Right atrium auricular region (tissue), 2 donors: Measurements from ENCODE around the gene CNTNAP1. TPM values are rescaled to one million over a fixed set of nuclear protein-coding genes. Genes with fewer than 3 reads are reported as not detected.
"Not testable (repeated sequence)": the region's sequence is repeated elsewhere in the genome, so short reads cannot be mapped to it uniquely, and the experiment has no call there.

Source experiments
- DNase-seq: peaks from one replicate; pipeline ENCODE4 v3.0.0-alpha.2; 2019; ENCODE audit warnings: low spot score
- H3K27ac ChIP-seq, 2 donors: fragments of 200-600 bp; sonication (generic); 1 replicate in 1 of 2; 2 replicates in 1 of 2; pipeline ENCODE4 v1.5.1; 2016 to 2019
- H3K27me3 ChIP-seq, 2 donors: fragments of 200-600 bp; sonication (generic); one replicate each; pipeline versions ENCODE4 v1.5.1 to v1.6.0; 2017 to 2019
- H3K36me3 ChIP-seq: fragments of 200-600 bp; sonication (generic); one replicate; pipeline ENCODE4 v1.5.1; 2016
- H3K4me1 ChIP-seq, 2 donors: fragments of 200-600 bp; sonication (generic); one replicate each; pipeline versions ENCODE4 v1.5.1 to v1.6.0; 2017 to 2019
- H3K4me3 ChIP-seq, 2 donors: fragments of 200-600 bp; sonication (generic); 1 replicate in 1 of 2; 2 replicates in 1 of 2; pipeline ENCODE4 v1.5.1; 2017 to 2019; ENCODE audit warnings: mild to moderate bottlenecking in 1 of 2, moderate library complexity in 1 of 2
- H3K9me3 ChIP-seq, 2 donors: fragments of 200-600 bp; sonication (generic); one replicate each; pipeline ENCODE4 v1.5.1; 2019
- total RNA-seq, 2 donors: library from RNA; depleted of rRNA; stranded (reverse); fragments of >200 nt; gene quantifications; one replicate each; pipeline ENCODE4 v1.1.0, GENCODE V29; 2016
- TF ChIP-seq, protein P1 (sequence below), 2 donors: fragments of 200-600 bp; sonication (generic); IDR thresholded peaks; one replicate each; pipeline ENCODE4 v1.5.1; 2019; ENCODE audit warnings: antibody characterized with exemption in 2 of 2

CNTNAP1 gene
- total RNA-seq, 2 donors from 2014 or later, result 0.96 to 2.0 TPM

DNA sequence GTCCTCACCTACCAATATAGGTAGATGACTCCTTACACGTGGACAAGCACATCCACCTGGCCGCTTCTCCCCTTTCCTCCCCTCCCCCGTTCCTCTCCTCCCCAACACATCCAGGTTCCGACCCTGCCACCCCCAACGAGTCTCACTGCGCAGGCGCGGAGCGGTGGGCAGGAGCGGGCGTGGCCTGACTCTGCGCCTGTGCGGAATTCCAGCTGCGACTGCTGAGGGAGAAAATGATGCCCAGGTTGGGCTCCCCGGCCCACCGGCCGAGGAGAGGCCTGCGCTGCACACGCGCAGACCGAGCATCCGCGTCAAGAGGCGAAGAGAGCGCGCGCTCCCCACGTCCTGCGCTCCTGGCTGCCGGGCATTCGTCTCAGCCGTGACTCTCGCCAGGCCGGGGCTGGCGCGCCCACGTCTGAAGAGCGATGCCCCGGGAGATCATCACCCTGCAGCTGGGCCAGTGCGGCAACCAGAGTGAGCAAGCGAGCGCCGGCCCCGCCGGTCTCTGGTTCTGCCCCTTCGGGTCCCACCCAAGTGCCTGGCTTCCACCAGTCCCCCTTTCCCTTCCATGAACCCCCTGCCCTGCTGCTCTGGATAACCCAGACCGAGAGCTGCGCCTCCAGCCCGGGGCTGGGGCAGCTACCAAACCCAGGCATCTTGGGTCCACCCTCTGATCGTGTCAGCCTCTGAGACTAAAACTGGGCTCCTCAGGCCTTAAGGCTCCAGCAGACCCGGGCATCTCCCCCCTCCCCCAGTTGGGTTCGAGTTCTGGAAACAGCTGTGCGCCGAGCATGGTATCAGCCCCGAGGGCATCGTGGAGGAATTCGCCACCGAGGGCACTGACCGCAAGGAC lies 23.0 kb upstream of the CNTNAP1 start, which contains the start of gene TUBG2:
Gene TUBG2, plus strand, starts transcription at position 206 of the 853 bp plus-strand sequence. Its CDS starts 220 bp downstream, at position 426.
- peak within 1 kb of the TSS; percentile 73 to 79 for H3K27ac ChIP-seq
- peaks cover 0 to 17% of the 10 kb centered on the region in 2 donors for H3K4me1 ChIP-seq
- H3K9me3 ChIP-seq, result no peaks in the 10 kb centered on the region
- H3K36me3 ChIP-seq, result peaks cover 13% of the 10 kb centered on the region
- no peaks in the 10 kb centered on the region for H3K27me3 ChIP-seq
- H3K4me3 ChIP-seq, result peak within 1 kb of the TSS; percentile 50 to 71
- TF ChIP-seq, protein P1, sequence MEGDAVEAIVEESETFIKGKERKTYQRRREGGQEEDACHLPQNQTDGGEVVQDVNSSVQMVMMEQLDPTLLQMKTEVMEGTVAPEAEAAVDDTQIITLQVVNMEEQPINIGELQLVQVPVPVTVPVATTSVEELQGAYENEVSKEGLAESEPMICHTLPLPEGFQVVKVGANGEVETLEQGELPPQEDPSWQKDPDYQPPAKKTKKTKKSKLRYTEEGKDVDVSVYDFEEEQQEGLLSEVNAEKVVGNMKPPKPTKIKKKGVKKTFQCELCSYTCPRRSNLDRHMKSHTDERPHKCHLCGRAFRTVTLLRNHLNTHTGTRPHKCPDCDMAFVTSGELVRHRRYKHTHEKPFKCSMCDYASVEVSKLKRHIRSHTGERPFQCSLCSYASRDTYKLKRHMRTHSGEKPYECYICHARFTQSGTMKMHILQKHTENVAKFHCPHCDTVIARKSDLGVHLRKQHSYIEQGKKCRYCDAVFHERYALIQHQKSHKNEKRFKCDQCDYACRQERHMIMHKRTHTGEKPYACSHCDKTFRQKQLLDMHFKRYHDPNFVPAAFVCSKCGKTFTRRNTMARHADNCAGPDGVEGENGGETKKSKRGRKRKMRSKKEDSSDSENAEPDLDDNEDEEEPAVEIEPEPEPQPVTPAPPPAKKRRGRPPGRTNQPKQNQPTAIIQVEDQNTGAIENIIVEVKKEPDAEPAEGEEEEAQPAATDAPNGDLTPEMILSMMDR (IDR thresholded peaks at IDR 0.05), result peak in 1 of 2 donors; percentile 25
- peak; percentile 85 for DNase-seq

- H3K4me3 ChIP-seq, result peak overlapping the region; percentile 50 to 71
- DNase-seq, result not testable (repeated sequence)
Observed at GRCh38 chr17:42659932-42660274, 22.4 kb upstream of the CNTNAP1 start.

DNA sequence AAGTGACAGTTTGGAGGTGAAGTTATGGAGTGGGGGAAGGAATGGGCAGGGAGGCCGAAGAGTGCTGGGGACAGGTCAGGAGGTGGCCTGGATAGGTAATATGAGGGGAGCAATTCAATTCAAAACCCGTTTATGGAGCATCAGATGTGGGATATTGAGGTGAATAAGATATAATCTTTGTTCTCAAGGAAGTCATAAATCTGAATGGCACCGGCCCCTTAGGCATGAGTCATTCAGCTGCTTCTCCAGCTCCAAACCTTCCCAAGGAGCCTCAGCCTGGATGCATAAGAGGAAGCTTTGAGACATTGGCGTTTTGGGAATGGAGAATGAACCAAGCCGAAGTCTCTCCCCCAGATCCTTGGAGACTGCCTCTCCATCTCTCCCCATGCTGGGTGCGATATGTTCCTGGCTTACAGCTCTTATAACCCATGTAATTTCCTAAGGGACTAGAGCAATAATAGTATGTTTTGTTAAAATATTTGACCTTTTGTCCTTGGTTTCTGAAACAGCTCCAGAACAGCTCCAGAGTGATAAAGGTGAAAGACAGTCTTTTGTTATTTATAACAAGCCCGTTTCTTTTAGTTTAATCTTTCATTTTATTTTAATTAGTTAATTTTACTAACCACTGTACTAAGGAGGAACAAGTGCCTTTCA lies 21.5 kb upstream of the CNTNAP1 start:
- TF ChIP-seq, protein P1 (IDR thresholded peaks at IDR 0.05), result no peak
- Histone ChIP-seq H3K4me1 (peaks cover 0 to 15% of the 10 kb centered on the region in 2 donors), H3K9me3 (no peaks in the 10 kb centered on the region), H3K27ac (peak overlapping the region in 1 of 2 donors; percentile 60), H3K36me3 (peaks cover 26% of the 10 kb centered on the region), H3K4me3 (no peak overlapping the region), H3K27me3 (no peaks in the 10 kb centered on the region)
- DNase-seq, result no peak

More at GRCh38 chr17:42659932-42660274, 22.4 kb upstream of the CNTNAP1 start:
- peak overlapping the region; percentile 73 to 79 for H3K27ac ChIP-seq
- H3K9me3 ChIP-seq, H3K27me3 ChIP-seq: not testable (repeated sequence)
- peaks cover 0 to 15% of the 10 kb centered on the region in 2 donors for H3K4me1 ChIP-seq
- peaks cover 17% of the 10 kb centered on the region for H3K36me3 ChIP-seq

- TF ChIP-seq, protein P1 (IDR thresholded peaks at IDR 0.05), result no peak
- Histone ChIP-seq H3K27me3 (no peaks in the 10 kb centered on the region), H3K36me3 (peaks cover 55% of the 10 kb centered on the region), H3K9me3 (no peaks in the 10 kb centered on the region), H3K4me1 (peaks cover 0 to 37% of the 10 kb centered on the region in 2 donors), H3K4me3 (no peak overlapping the region), H3K27ac (peak overlapping the region in 1 of 2 donors; percentile 23)
- DNase-seq, result no peak
Observed at GRCh38 chr17:42665581-42666001, 16.7 kb upstream of the CNTNAP1 start.

DNA sequence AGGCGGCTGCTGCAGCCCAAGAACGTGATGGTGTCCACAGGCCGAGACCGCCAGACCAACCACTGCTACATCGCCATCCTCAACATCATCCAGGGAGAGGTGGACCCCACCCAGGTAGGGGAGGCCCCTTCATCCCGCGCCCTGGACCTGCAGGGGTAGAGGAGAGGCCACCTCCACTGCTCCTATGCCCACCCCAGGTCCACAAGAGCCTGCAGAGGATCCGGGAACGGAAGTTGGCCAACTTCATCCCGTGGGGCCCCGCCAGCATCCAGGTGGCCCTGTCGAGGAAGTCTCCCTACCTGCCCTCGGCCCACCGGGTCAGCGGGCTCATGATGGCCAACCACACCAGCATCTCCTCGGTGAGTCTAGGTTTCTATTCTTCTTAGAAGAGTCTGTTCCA lies 16.2 kb upstream of the CNTNAP1 start:
- H3K36me3 ChIP-seq, result peaks cover 60% of the 10 kb centered on the region
- not testable (repeated sequence) for H3K9me3 ChIP-seq, H3K4me3 ChIP-seq, H3K27me3 ChIP-seq, DNase-seq
- H3K27ac ChIP-seq, result peak overlapping the region in 1 of 2 donors; percentile 23
- peaks cover 0 to 33% of the 10 kb centered on the region in 2 donors for H3K4me1 ChIP-seq

- TF ChIP-seq, protein P1 (IDR thresholded peaks at IDR 0.05), result no peak
- Histone ChIP-seq H3K27me3 (no peaks in the 10 kb centered on the region), H3K27ac (peak overlapping the region; percentile 70 to 86), H3K36me3 (peaks cover 72% of the 10 kb centered on the region), H3K4me1 (peaks cover 0 to 33% of the 10 kb centered on the region in 2 donors), H3K9me3 (no peaks in the 10 kb centered on the region), H3K4me3 (no peak overlapping the region)
- no peak for DNase-seq
Observed at GRCh38 chr17:42667088-42667951, 15.0 kb upstream of the CNTNAP1 start.
